Testis (tissue), 3 donors: ENCODE results near the gene BBLN. TPM values are rescaled to one million over a fixed set of nuclear protein-coding genes. Genes with fewer than 3 reads are reported as not detected.

Experiments used
- DNase-seq: peaks from one replicate; pipeline ENCODE4 v3.0.0-alpha.2; 2019
- H3K27ac ChIP-seq, 2 donors: fragments of 200-600 bp; sonication (generic); one replicate each; pipeline ENCODE4 v1.5.1; 2019
- H3K27me3 ChIP-seq: fragments of 200-600 bp; sonication (generic); one replicate; pipeline ENCODE4 v1.5.1; 2019
- H3K36me3 ChIP-seq: fragments of 200-600 bp; sonication (generic); one replicate; pipeline ENCODE4 v1.5.1; 2017; ENCODE audit warnings: low read depth; ENCODE audit errors: missing control alignments
- H3K4me1 ChIP-seq: fragments of 200-600 bp; sonication (generic); one replicate; pipeline ENCODE4 v1.5.1; 2019
- H3K4me3 ChIP-seq, 2 donors: fragments of 200-600 bp; sonication (generic); one replicate each; pipeline ENCODE4 v1.5.1; 2017 to 2019
- H3K9me3 ChIP-seq: fragments of 200-600 bp; sonication (generic); one replicate; pipeline ENCODE4 v1.5.1; 2017
- CTCF ChIP-seq, 3 experiments: fragments of 450-650 bp in 2 of 3; fragments of 200-600 bp in 1 of 3; sonication (generic) in 1 of 3; IDR thresholded peaks; one replicate each; pipeline ENCODE4 v1.5.1; 2016 to 2019; ENCODE audit warnings: antibody characterized with exemption in 3 of 3, mild to moderate bottlenecking in 2 of 3, moderate library complexity in 1 of 3
- POLR2A ChIP-seq: fragments of 450-650 bp; IDR thresholded peaks from one replicate; pipeline ENCODE4 v1.6.1; 2017; ENCODE audit warnings: antibody characterized with exemption, mild to moderate bottlenecking, moderate library complexity
- WGBS, 2 donors: methylation state at CpG; one replicate each; pipeline ENCODE4 v1.1.5; 2018; 5-methylcytosine and 5-hydroxymethylcytosine counted together
- intact Hi-C: fragments of 100-400 bp; cut with DNase I; formaldehyde crosslinking; loops from one replicate; pipeline ENCODE4 v1.15.1; 2023; ENCODE audit warnings: low total_unique reads
- polyA plus RNA-seq: library from polyadenylated mRNA; stranded (reverse); fragments of 350-450 nt; fragmentation: Illumina TruSeq; extraction: RNeasy Lipid Tissue Mini Kit (QIAGEN cat#74804); gene quantifications from one replicate; pipeline ENCODE4 v1.2.3, GENCODE V29; 2014; ENCODE audit warnings: low read depth, low replicate concordance; ENCODE audit not compliant: insufficient read depth
- total RNA-seq, 2 donors: library from RNA; depleted of rRNA; stranded (reverse); fragments of >200 nt; gene quantifications; one replicate each; pipeline ENCODE4 v1.2.3, GENCODE V29; 2016

BBLN gene
- total and polyA plus RNA-seq, 3 donors from 2014 or later, result 56.9 to 225 (median 219) TPM

- H3K36me3 ChIP-seq, result no peaks in the 10 kb centered on the region
Measured at GRCh38 chr9:128121924-128122808, 37.9 kb upstream of the BBLN start.

GRCh38 chr9:128122809-128123175 lies 37.3 kb upstream of the BBLN start:
- no peak for DNase-seq
- TF ChIP-seq CTCF (IDR thresholded peaks at IDR 0.05), result no peak
- TF ChIP-seq POLR2A, result no peak
- H3K36me3 ChIP-seq, result no peaks in the 10 kb centered on the region
- intact Hi-C loops, result no loop called here
- H3K4me3 ChIP-seq, result no peak overlapping the region
- H3K27me3 ChIP-seq, result no peaks in the 10 kb centered on the region
- H3K9me3 ChIP-seq, result no peaks in the 10 kb centered on the region
- H3K27ac ChIP-seq, result no peak overlapping the region
- WGBS, 2 donors, result 91 to 94% methylated on average over 14 to 24 of the region's 24 CpGs
- H3K4me1 ChIP-seq, result peaks cover 16% of the 10 kb centered on the region

More at GRCh38 chr9:128121924-128122808, 37.9 kb upstream of the BBLN start:
- Histone ChIP-seq H3K4me1 (peaks cover 17% of the 10 kb centered on the region), H3K27ac (no peak overlapping the region), H3K4me3 (no peak overlapping the region), H3K9me3 (no peaks in the 10 kb centered on the region), H3K27me3 (no peaks in the 10 kb centered on the region)
- no peak for DNase-seq
- 87 to 90% methylated on average over 16 to 27 of the region's 27 CpGs for WGBS, 2 donors
- intact Hi-C loops, result no loop called here
- no peak for TF ChIP-seq POLR2A
- no peak for TF ChIP-seq CTCF (IDR thresholded peaks at IDR 0.05)

GRCh38 chr9:128123451-128124080 lies 36.5 kb upstream of the BBLN start:
- H3K27me3 ChIP-seq, result no peaks in the 10 kb centered on the region
- H3K4me3 ChIP-seq, result no peak overlapping the region
- no peaks in the 10 kb centered on the region for H3K36me3 ChIP-seq
- DNase-seq, result no peak
- intact Hi-C loops, result no loop called here
- WGBS, 2 donors, result 91% methylated on average over 20 to 21 of the region's 21 CpGs
- H3K27ac ChIP-seq, result no peak overlapping the region
- H3K4me1 ChIP-seq, result peaks cover 14% of the 10 kb centered on the region
- TF ChIP-seq POLR2A (no peak), CTCF (IDR thresholded peaks at IDR 0.05) (no peak)
- no peaks in the 10 kb centered on the region for H3K9me3 ChIP-seq

GRCh38 chr9:128124451-128124850 lies 35.6 kb upstream of the BBLN start:
- H3K4me1 ChIP-seq, result peaks cover 21% of the 10 kb centered on the region
- no peak overlapping the region for H3K27ac ChIP-seq
- H3K4me3 ChIP-seq, result no peak overlapping the region
- no peaks in the 10 kb centered on the region for H3K36me3 ChIP-seq
- 87 to 92% methylated on average over 3 to 8 of the region's 8 CpGs for WGBS, 2 donors
- no peaks in the 10 kb centered on the region for H3K9me3 ChIP-seq
- no peaks in the 10 kb centered on the region for H3K27me3 ChIP-seq
- intact Hi-C loops, result no loop called here
- DNase-seq, result no peak
- TF ChIP-seq CTCF (IDR thresholded peaks at IDR 0.05) (no peak), POLR2A (no peak)
